GM12878 (cell line): Measurements from ENCODE around the gene ZCCHC3. TPM values are rescaled to one million over a fixed set of nuclear protein-coding genes. Genes with fewer than 3 reads are reported as not detected.

ENCODE experiments used
- BACH1 ChIP-seq: fragments of 450-650 bp; IDR thresholded peaks from 2 replicates; pipeline ENCODE4 v1.6.1; 2017; ENCODE audit warnings: mild to moderate bottlenecking, borderline replicate concordance
- HDGF ChIP-seq: fragments of 450-650 bp; IDR thresholded peaks from 2 replicates; pipeline ENCODE4 v1.6.1; 2016; ENCODE audit warnings: antibody characterized with exemption
- HSF1 ChIP-seq: fragments of 150-350 bp; IDR thresholded peaks from 2 replicates; pipeline ENCODE4 v1.6.1; 2014; ENCODE audit warnings: mild to moderate bottlenecking, low read depth, low read length
- MEF2A ChIP-seq: IDR thresholded peaks from 2 replicates; pipeline ENCODE4 v1.6.1; 2011; ENCODE audit warnings: low read depth, mild to moderate bottlenecking, low read length, moderate library complexity; ENCODE audit not compliant: insufficient read depth
- MXI1 ChIP-seq: fragments of 150-350 bp; IDR thresholded peaks from 2 replicates; pipeline ENCODE4 v1.6.1; 2011; ENCODE audit warnings: low read depth, mild to moderate bottlenecking, inconsistent platforms, low read length, improper control_type of control experiment
- REST ChIP-seq: IDR thresholded peaks from 2 replicates; pipeline ENCODE4 v1.6.1; 2012; ENCODE audit warnings: mild to moderate bottlenecking, low read depth, low read length
- RUNX3 ChIP-seq: IDR thresholded peaks from 2 replicates; pipeline ENCODE4 v1.6.1; 2012; ENCODE audit warnings: low read length, inconsistent platforms
- SPI1 ChIP-seq: IDR thresholded peaks from 2 replicates; pipeline ENCODE4 v1.6.1; 2011; ENCODE audit warnings: low read depth, mild to moderate bottlenecking, low read length, moderate library complexity, borderline replicate concordance; ENCODE audit not compliant: insufficient read depth
- TARDBP ChIP-seq: IDR thresholded peaks from 2 replicates; pipeline ENCODE4 v1.6.1; 2016; ENCODE audit warnings: borderline replicate concordance
- ZBED1 ChIP-seq: IDR thresholded peaks from 2 replicates; pipeline ENCODE4 v1.6.1; 2016; ENCODE audit warnings: borderline replicate concordance
- ZNF207 ChIP-seq: fragments of 450-650 bp; IDR thresholded peaks from 2 replicates; pipeline ENCODE4 v1.6.1; 2014; ENCODE audit warnings: antibody characterized with exemption, mild to moderate bottlenecking, borderline replicate concordance
- ZNF24 ChIP-seq: fragments of 450-650 bp; IDR thresholded peaks from 2 replicates; pipeline ENCODE4 v1.6.1; 2017; ENCODE audit warnings: antibody characterized with exemption, mild to moderate bottlenecking
- polyA plus RNA-seq, 11 experiments: library from polyadenylated mRNA; depleted of rRNA in 4 of 11; unstranded in 6 of 11; stranded (reverse) in 5 of 11; fragments of >200 nt; fragmentation: Nextera tagmentation in 4 of 11; fragmentation: Illumina TruSeq in 1 of 11; extraction: Ambion mirVana in 4 of 11; extraction: Trizol in 1 of 11; gene quantifications; 1 replicate in 1 of 11; 2 replicates in 10 of 11; pipeline versions ENCODE4 v1.2.1 to v1.2.3, GENCODE V29; 2011 to 2016; ENCODE audit warnings: inconsistent platforms in 2 of 11, missing spikeins in 2 of 11, low read depth in 1 of 11
- total RNA-seq, 4 experiments: library from RNA; depleted of rRNA in 3 of 4; stranded (reverse); fragments of >200 nt in 3 of 4; fragmentation: Illumina TruSeq in 1 of 4; extraction: Trizol in 1 of 4; gene quantifications; 2 replicates each; pipeline versions ENCODE4 v1.2.1 to v1.2.3, GENCODE V29; 2013 to 2021
- TF ChIP-seq, protein P1 (sequence below): IDR thresholded peaks from 2 replicates; pipeline ENCODE4 v1.6.1; 2011; ENCODE audit warnings: borderline replicate concordance, low read depth, mild to moderate bottlenecking, moderate library complexity, mixed read lengths, low read length; ENCODE audit not compliant: insufficient read depth; ENCODE audit errors: extremely low read length
- TF ChIP-seq, protein P2 (sequence below): fragments of 450-650 bp; IDR thresholded peaks from 2 replicates; pipeline ENCODE4 v1.6.1; 2017; ENCODE audit warnings: mild to moderate bottlenecking, low read depth, inconsistent platforms; ENCODE audit not compliant: poor library complexity, severe bottlenecking
- TF ChIP-seq, protein P3 (sequence below): fragments of 450-650 bp; formaldehyde crosslinking; IDR thresholded peaks from 2 replicates; pipeline ENCODE4 v1.5.0; 2022; ENCODE audit warnings: mild to moderate bottlenecking, missing genetic modification characterization

The ZCCHC3 gene
- total and polyA plus RNA-seq, 10 of the 15 experiments (the other 5 are each of a cell fraction or from before 2014, with no cell fraction given) = 5.3 to 36.1 (median 17.2) TPM

GRCh38 chr20:325045-325888 lies 27.9 kb downstream of the ZCCHC3 start, which contains the start of gene SOX12 (continued):
- TF ChIP-seq HSF1 (no peak), ZNF207 (no peak), RUNX3 (no peak; the same call in 1 of the 2 replicates), TARDBP (no peak), HDGF (no peak), SPI1 (no peak), MEF2A (no peak), BACH1 (no peak), MXI1 (peak; percentile 33; the same call in 1 of the 2 replicates), ZBED1 (no peak), REST (no peak), ZNF24 (no peak)
- TF ChIP-seq, protein P1, sequence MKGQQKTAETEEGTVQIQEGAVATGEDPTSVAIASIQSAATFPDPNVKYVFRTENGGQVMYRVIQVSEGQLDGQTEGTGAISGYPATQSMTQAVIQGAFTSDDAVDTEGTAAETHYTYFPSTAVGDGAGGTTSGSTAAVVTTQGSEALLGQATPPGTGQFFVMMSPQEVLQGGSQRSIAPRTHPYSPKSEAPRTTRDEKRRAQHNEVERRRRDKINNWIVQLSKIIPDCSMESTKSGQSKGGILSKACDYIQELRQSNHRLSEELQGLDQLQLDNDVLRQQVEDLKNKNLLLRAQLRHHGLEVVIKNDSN = no peak
- TF ChIP-seq, protein P2, sequence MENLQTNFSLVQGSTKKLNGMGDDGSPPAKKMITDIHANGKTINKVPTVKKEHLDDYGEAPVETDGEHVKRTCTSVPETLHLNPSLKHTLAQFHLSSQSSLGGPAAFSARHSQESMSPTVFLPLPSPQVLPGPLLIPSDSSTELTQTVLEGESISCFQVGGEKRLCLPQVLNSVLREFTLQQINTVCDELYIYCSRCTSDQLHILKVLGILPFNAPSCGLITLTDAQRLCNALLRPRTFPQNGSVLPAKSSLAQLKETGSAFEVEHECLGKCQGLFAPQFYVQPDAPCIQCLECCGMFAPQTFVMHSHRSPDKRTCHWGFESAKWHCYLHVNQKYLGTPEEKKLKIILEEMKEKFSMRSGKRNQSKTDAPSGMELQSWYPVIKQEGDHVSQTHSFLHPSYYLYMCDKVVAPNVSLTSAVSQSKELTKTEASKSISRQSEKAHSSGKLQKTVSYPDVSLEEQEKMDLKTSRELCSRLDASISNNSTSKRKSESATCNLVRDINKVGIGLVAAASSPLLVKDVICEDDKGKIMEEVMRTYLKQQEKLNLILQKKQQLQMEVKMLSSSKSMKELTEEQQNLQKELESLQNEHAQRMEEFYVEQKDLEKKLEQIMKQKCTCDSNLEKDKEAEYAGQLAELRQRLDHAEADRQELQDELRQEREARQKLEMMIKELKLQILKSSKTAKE = no peak
- TF ChIP-seq, protein P3, sequence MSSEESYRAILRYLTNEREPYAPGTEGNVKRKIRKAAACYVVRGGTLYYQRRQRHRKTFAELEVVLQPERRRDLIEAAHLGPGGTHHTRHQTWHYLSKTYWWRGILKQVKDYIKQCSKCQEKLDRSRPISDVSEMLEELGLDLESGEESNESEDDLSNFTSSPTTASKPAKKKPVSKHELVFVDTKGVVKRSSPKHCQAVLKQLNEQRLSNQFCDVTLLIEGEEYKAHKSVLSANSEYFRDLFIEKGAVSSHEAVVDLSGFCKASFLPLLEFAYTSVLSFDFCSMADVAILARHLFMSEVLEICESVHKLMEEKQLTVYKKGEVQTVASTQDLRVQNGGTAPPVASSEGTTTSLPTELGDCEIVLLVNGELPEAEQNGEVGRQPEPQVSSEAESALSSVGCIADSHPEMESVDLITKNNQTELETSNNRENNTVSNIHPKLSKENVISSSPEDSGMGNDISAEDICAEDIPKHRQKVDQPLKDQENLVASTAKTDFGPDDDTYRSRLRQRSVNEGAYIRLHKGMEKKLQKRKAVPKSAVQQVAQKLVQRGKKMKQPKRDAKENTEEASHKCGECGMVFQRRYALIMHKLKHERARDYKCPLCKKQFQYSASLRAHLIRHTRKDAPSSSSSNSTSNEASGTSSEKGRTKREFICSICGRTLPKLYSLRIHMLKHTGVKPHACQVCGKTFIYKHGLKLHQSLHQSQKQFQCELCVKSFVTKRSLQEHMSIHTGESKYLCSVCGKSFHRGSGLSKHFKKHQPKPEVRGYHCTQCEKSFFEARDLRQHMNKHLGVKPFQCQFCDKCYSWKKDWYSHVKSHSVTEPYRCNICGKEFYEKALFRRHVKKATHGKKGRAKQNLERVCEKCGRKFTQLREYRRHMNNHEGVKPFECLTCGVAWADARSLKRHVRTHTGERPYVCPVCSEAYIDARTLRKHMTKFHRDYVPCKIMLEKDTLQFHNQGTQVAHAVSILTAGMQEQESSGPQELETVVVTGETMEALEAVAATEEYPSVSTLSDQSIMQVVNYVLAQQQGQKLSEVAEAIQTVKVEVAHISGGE (CRISPR knock-in tag) = no peak
